GM18511 (cell line): ENCODE data around the gene DLGAP4.

ENCODE experiments used
- ATAC-seq: cut with Tn5 transposase; IDR thresholded peaks from one replicate; pipeline ENCODE4 v1.9.1; 2021; ENCODE audit warnings: mild to moderate bottlenecking, moderate library complexity; ENCODE audit not compliant: unreplicated experiment

DLGAP4 gene

DNA sequence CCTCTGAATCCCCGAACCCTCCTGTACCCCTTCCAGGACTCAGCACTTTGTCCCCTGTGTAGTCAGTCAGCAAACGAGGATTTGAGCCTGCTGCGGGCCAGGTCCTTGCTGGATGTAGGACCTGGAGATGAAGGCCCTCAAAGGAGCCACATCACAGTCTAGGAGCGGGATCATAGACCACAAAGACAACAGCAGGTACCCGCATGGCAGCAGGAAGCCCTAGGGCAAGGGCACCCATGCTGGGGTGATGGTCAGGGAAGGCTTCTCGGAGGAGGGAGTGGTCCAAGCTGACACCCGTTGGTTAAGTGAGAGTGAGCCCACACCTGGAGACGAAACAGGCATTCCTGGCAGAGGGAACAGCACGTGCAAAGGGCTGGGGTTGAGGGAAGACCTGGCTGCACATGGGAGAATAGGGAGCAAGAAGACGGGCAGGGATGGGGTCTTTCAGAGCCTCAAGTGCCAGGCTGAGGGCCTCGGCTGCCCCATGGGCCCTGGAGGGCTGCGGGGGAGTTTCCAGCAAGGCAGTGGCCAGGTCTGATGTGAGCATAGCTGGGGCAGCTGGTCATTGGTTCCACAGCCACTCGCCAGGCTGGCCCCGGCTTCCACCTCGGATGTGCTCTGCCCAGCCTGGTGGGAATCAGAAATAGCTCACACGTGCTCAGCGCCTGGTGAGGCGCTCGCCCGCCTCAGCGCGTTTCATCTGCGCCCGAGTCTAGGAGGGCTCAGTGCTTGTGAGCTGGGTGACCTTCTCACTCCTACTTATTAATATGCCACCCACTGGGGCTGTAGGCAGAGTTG lies 15.0 kb downstream of the DLGAP4 start:
- ATAC-seq = no peak

DNA sequence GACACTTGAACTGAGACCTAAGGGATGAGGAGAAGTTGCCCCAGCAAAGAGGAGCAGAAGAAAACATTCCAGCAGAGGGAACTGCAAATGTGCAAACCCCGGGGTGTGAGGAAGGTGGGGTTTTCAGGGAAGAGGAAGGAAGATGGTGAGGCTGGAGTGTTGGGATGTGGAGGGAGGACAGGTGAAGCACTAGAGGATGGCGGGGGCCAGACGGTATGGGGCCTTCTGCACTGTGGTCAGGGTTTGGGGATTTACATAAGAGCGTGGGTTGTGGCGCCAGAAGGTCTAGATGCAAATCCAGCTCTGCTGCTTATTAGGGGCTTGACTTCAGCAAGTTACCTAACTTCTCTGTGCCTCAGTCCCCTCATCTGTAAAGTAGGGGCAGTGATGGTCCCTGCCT lies 16.0 kb downstream of the DLGAP4 start:
- no peak for ATAC-seq

- ATAC-seq = no peak
Observed at GRCh38 chr20:36330091-36330490, 24.0 kb downstream of the DLGAP4 start.

- no peak for ATAC-seq
Observed at GRCh38 chr20:36331209-36331608, 25.1 kb downstream of the DLGAP4 start.

DNA sequence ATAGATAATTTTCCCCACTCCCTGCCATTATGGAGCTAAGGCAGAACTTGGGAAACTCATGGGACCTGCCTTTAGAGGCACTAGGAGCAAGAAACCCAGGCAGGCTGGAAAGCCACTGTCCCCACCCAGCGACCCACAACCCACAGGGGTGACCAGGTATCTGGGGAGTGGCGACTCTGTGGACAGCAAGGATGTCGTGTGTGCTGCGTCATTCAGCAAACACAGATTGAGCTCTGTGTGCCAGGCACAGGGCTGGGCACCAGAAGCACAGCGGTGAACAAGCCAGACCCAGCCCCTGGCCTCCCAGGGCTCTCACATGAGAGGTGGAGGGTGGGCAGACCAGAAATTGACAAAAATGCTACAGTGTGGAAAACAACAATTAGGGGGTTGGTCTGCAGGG lies 27.7 kb downstream of the DLGAP4 start:
- ATAC-seq = no peak

DNA sequence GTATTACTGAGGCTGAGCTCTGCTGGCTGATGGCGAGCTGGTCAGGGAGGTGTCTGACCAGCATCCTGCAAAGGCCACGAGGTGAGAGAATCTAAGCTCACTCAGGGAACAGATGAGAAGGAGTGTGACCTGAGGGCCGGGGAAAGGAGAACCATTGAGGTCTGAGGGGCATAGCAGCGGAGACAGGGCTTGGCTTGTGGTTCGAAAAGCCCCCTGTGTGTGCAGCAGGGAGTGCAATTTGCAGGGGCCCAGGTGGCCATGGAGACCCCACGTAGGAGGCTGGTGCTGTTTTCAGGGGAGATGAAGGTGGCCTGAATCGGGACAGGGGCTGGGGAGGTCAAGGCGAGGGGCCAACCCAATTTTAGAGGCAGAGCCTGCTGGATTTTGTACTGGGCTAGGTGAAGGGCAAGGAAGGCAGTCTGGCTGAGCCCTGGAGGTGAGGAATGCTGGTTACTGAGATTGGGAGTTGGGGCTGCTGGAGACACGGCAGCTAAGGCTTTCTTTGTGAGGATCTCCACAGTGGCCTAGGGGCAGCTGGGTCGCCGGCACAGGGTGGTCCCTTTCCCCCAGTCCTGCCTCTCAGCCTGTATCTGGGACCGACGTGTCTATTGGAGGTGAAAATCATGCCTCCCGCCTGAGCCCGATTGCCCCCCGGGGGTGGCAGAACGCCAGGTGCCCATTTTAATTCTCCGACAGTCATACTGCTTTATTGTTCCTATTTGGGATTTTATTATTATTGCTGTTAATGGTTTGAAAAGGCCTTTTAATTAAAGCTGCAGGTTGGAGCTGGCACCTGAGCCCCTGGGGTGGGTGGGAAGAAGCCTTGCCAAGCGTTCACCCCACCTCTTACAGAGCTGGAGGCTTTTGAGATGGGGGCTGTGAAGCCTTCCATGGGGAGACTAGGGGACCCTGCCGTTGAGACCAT lies 28.4 kb downstream of the DLGAP4 start:
- no peak for ATAC-seq

GRCh38 chr20:36335206-36335870 lies 29.2 kb downstream of the DLGAP4 start:
- ATAC-seq = no peak

- no peak for ATAC-seq
Observed at GRCh38 chr20:36336204-36336603, 30.1 kb downstream of the DLGAP4 start.

- ATAC-seq = no peak
Observed at GRCh38 chr20:36336954-36337704, 31.0 kb downstream of the DLGAP4 start.

DNA sequence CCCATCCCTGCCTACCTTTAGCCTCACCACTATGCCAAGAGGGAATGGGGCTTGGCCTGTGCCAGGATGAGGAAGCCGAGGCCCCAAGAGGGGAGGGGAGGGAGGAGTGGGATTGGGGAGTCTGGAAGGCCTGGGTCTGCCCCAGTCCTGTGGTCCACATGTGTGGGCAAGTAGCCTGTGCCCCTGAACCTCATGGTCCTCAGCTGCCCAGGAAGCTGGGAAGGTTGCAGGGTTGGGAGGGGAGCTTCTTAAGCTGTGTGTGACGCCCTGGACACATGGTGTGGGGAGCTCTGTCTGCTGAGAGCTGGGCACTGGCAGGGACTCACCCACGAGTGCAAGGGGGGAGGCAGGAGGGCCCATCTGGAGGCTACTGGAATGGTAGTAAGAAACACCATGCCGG lies 31.7 kb downstream of the DLGAP4 start:
- no peak for ATAC-seq

DNA sequence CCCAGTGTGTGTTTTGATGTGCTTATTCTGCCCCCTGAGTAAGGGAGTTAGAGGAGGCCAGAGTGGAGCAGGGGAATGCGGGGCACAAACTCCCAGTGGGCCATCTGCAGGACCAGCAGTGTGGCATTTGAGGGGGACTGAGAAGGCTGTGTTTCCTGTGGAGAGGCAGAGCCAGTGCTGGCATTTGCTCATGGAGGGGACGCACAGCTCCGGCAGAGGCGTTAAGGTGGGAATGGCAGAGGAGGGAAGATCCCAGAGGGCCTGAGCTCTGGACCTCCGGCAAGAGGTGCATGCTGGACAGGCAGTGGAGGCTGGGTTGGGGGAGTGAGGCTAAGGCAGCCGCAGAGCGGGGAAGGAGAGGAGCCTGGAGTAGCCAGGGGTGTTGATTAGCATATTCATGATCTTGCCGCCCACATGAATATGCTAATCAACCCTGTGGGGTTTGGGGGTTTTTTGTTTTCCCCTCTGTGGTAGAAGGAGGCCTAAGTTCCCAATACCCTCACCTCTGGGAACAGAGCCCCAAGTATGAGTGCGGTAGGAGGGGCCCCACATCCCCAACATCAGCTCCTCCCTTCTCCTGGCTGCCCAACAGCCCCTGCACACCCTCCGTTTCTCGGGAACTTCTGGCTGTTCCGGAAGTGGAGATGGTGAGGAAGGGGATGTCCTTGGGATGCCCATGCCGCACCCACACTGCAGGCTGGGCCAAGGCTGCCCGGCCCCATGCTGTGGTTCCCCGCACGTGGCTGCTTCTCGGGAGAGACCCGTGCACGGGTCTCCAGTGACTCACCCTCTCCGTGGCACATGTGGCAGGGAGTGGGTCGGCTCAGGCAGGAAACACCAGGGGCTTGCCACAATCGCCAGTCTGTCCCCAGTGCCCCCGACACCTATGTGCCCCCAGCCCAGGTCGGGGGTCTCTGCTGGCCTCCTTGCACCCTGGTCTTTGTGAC lies 33.8 kb downstream of the DLGAP4 start:
- no peak for ATAC-seq

DNA sequence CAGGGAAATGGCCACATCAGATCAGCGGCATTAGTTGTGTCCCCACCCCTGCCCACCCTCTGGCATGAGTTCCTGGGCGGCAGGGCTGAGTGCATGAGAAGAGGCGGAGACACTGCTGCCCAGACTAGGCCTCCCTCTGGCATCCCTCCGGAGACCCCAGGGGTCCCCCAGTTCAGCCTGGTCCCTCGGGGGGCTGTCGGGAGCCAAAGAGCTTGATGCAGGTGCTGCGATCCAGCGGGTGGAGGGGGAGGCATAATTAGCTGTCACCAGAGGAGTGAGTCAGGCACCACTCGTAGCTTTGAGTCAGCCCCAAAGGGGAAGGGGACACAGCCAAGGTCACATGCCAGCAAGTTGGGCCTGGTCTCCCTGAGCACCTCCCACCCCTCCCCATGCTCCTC lies 34.5 kb downstream of the DLGAP4 start:
- no peak for ATAC-seq

GRCh38 chr20:36341331-36342020 lies 35.3 kb downstream of the DLGAP4 start:
- no peak for ATAC-seq

DNA sequence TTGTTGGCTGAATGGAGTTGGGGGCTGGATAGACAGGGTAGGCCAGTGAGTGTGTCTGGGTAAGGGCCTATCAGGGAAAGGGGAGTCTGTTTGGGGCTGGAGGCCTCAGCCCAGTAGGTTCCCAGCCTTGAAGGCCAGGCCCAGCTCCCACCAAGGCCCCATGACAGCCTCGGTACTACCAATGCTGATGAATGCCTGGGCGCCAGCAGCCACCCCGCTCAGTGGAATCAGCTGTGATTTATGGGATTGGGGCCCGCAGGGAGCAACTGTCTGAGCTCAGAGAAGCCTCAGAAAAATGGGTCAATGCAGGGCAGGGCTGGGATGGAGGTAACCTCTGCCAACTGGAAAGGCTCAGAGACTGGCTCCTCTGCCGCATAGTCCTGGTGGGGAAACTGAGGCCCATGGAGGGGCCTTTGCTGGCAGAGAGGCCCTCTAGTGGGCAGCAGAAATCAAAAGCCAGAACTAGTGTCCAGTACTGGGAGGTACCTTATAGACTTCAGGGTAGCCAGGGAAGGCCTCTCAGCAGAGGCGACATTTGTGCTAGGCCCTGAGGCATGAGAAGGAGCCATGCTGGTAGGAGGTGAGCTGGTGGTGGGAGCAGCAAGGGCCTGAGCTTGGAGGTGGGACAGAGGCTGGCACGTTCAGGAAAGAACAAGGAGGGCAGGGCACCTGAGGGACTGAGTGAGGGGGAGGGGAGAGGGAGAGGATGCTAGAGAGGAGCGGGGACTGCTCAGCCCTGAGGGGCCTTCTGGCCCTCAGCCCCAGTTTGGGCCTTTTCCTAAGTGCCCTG lies 36.4 kb downstream of the DLGAP4 start:
- no peak for ATAC-seq

DNA sequence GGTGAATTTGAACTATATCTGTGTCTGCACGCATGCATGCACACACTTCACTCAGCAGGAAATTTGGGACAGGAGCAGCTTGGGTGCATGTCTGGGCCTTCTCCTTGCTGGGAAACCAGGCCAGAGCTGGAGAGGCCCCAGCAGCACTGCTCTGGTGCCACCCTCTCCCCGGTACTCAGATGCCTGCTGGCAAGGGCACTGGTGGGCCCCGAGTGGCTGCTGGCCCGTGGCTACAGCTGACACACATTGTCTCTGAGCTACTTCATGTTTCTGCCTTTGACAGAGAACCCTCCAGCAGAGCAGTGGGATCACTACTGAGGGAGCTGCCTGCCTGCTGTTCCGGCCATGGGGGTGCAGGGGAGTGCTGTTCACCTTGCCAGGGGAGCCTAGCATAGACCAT lies 37.5 kb downstream of the DLGAP4 start:
- ATAC-seq = no peak

DNA sequence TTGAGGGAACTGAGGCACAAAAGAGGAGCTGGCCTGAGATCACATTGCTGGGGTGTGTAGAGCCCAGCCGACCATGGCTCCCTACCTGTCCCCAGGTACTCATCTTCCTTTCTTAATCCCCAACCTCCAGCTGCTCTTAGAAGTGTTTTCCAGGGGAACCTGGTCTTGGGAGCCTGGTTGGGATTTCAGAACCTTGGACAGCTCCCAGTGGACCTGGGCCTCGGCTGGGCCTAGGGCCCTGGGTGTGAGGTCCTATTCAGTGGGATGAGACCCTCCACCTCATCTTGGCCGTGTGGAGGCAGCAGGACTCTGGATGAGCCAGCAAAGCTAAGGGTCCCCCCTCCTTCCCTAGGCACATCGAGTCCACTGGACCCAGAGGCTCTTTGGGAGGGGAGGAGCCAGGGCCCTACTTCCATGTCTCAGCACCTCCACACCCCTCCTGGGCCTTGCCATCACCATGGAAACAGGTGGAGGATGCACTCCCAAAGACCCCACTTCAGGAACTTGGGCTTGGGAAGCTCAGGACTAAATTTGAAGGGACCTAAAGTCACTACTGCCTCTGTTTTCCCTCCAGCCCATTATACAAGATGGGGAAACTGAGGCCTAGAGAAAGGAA lies 38.5 kb downstream of the DLGAP4 start:
- no peak for ATAC-seq

GRCh38 chr20:36346256-36346655 lies 40.1 kb downstream of the DLGAP4 start:
- ATAC-seq = no peak
